NCI-H748 (cell line): ENCODE results near the gene SVIL.
"Not testable (repeated sequence)": the region's sequence is repeated elsewhere in the genome, so short reads cannot be mapped to it uniquely, and the experiment has no call there.

Experiments used
- DNase-seq: peaks from one replicate; lab custom pipeline; 2025; ENCODE audit not compliant: unreplicated experiment; lab: John Stamatoyannopoulos, UW

The SVIL gene

GRCh38 chr10:29624357-29624756, 10.4 kb downstream of the SVIL start:
- not testable (repeated sequence) for DNase-seq

- DNase-seq = no peak
Measured at GRCh38 chr10:29623797-29624196, 11.0 kb downstream of the SVIL start.

GRCh38 chr10:29622382-29622922, 12.3 kb downstream of the SVIL start:
- peak; percentile 3 for DNase-seq

- no peak for DNase-seq
Measured at GRCh38 chr10:29621161-29621560, 13.6 kb downstream of the SVIL start.

- no peak for DNase-seq
Measured at GRCh38 chr10:29620112-29620690, 14.6 kb downstream of the SVIL start.

- peak; percentile 47 for DNase-seq
Measured at GRCh38 chr10:29619241-29619669, 15.5 kb downstream of the SVIL start.

- DNase-seq = no peak
Measured at GRCh38 chr10:29618341-29619171, 16.2 kb downstream of the SVIL start.

- DNase-seq = no peak
Measured at GRCh38 chr10:29617880-29618340, 16.9 kb downstream of the SVIL start.

- DNase-seq = no peak
Measured at GRCh38 chr10:29616542-29616941, 18.2 kb downstream of the SVIL start.

GRCh38 chr10:29615195-29615594, 19.6 kb downstream of the SVIL start:
- DNase-seq = no peak

GRCh38 chr10:29614289-29614688, 20.5 kb downstream of the SVIL start:
- not testable (repeated sequence) for DNase-seq

GRCh38 chr10:29613791-29614190, 21.0 kb downstream of the SVIL start:
- no peak for DNase-seq

- no peak for DNase-seq
Measured at GRCh38 chr10:29613196-29613595, 21.6 kb downstream of the SVIL start.

- peak; percentile 53 for DNase-seq
Measured at GRCh38 chr10:29612657-29613056, 22.1 kb downstream of the SVIL start.

GRCh38 chr10:29611781-29612381, 22.9 kb downstream of the SVIL start:
- no peak for DNase-seq

GRCh38 chr10:29610876-29611647, 23.7 kb downstream of the SVIL start:
- DNase-seq = no peak

- DNase-seq = not testable (repeated sequence)
Measured at GRCh38 chr10:29610331-29610730, 24.4 kb downstream of the SVIL start.

GRCh38 chr10:29609696-29610095, 25.1 kb downstream of the SVIL start:
- no peak for DNase-seq

- no peak for DNase-seq
Measured at GRCh38 chr10:29608476-29609301, 26.1 kb downstream of the SVIL start.

- DNase-seq = no peak
Measured at GRCh38 chr10:29608062-29608461, 26.7 kb downstream of the SVIL start.
